H1 (cell line): ENCODE measurements around the gene ALPL. TPM values are rescaled to one million over a fixed set of nuclear protein-coding genes. Genes with fewer than 3 reads are reported as not detected.
A peak's percentile ranks its signal among the peaks of the same experiment; 100 is the strongest.

Experiments
- ASH2L ChIP-seq: fragments of 200-600, 300-600 bp; sonication (generic); IDR thresholded peaks from one replicate; pipeline ENCODE4 v1.7.1; 2017; ENCODE audit warnings: low read length
- BRCA1 ChIP-seq: IDR thresholded peaks from 2 replicates; pipeline ENCODE4 v1.6.1; 2012; ENCODE audit warnings: low read depth, low read length, improper control_type of control experiment
- CTCF ChIP-seq, 3 experiments: IDR thresholded peaks; 1 replicate in 2 of 3; 2 replicates in 1 of 3; pipeline versions ENCODE4 v1.5.1 to v1.6.1; 2011; ENCODE audit warnings: low read length in 3 of 3, mild to moderate bottlenecking in 3 of 3, inconsistent platforms in 2 of 3, low read depth in 1 of 3, moderate library complexity in 1 of 3; ENCODE audit not compliant: insufficient read depth in 1 of 3; ENCODE audit errors: control extremely low read depth in 1 of 3
- POLR2A ChIP-seq, 2 experiments: IDR thresholded peaks; 1 replicate in 1 of 2; 2 replicates in 1 of 2; pipeline ENCODE4 v1.6.1; 2011; ENCODE audit warnings: low read depth in 2 of 2, low read length in 2 of 2, mild to moderate bottlenecking in 2 of 2; ENCODE audit errors: control extremely low read depth in 1 of 2
- polyA plus RNA-seq, 7 experiments: library from polyadenylated mRNA; depleted of rRNA in 3 of 7; stranded (reverse) in 5 of 7; unstranded in 2 of 7; fragments of >200 nt in 5 of 7; fragments of 200-250 nt in 2 of 7; gene quantifications; 1 replicate in 5 of 7; 2 replicates in 1 of 7; 4 replicates in 1 of 7; pipeline versions ENCODE4 v1.2.1 to v1.2.3, GENCODE V29; 2011 to 2013; ENCODE audit warnings: missing spikeins in 2 of 7, mixed read lengths in 2 of 7
- total RNA-seq: library from RNA; stranded (reverse); fragmentation: NEBNext Ultra II Directional; extraction: Animal tissue kit (Norgen Biotek cat#: 25700); gene quantifications from 2 replicates; pipeline ENCODE4 v1.2.1, GENCODE V29; 2021

ALPL gene
- total and polyA plus RNA-seq, 2 of the 8 experiments (the other 6 are each of a cell fraction or from before 2014, with no cell fraction given) = 175 to 362 TPM

GRCh38 chr1:21508580-21509350 lies 458 bp upstream of the ALPL start (continued):
- TF ChIP-seq CTCF (IDR thresholded peaks at IDR 0.05; ENCODE audit: control extremely low read depth in 1 of 3, insufficient read depth in 1 of 3, low read depth in 1 of 3, low read length in 3 of 3) = peak; percentile 69 to 83 (median 79)
- TF ChIP-seq ASH2L = peak; percentile 50
- no peak for TF ChIP-seq BRCA1
- TF ChIP-seq POLR2A (IDR thresholded peaks at IDR 0.05; ENCODE audit: control extremely low read depth in 1 of 2, low read depth in 2 of 2, low read length in 2 of 2) = peak in 1 of 2 experiments; percentile 45; a peak in 1 of 3 replicates
